ENCODE results near the gene VPS35.

VPS35 gene

GRCh38 chr16:46701615-46702014 lies 12.6 kb upstream of the VPS35 start:
- H3K27me3 ChIP-seq = no peaks in the 10 kb centered on the region
- no peaks in the 10 kb centered on the region for H3K4me1 ChIP-seq
- H3K9ac ChIP-seq = no peak overlapping the region
- H3K4me2 ChIP-seq = no peak overlapping the region
- no peak overlapping the region for H3K27ac ChIP-seq
- no peak for TF ChIP-seq Cebpa-rat (IDR thresholded peaks at IDR 0.05)
- peaks cover 0 to 6% (median 0%) of the 10 kb centered on the region in 11 experiments; a peak in 3 of 22 replicates for H4K20me1 ChIP-seq
- H3K36me3 ChIP-seq = peaks cover 10 to 66% (median 47%) of the 10 kb centered on the region in 11 experiments; a peak in 21 of 22 replicates
- no peaks in the 10 kb centered on the region for H3K9me3 ChIP-seq (replicated peaks in 1 of 11)
- no peak overlapping the region for H3K4me3 ChIP-seq

GRCh38 chr16:46700048-46700447 lies 11.1 kb upstream of the VPS35 start:
- Histone ChIP-seq H3K9me3 (replicated peaks in 1 of 11) (no peaks in the 10 kb centered on the region), H3K4me2 (no peak overlapping the region), H3K9ac (no peak overlapping the region), H3K4me1 (no peaks in the 10 kb centered on the region), H3K4me3 (no peak overlapping the region), H3K27ac (no peak overlapping the region), H3K36me3 (peaks cover 13 to 82% (median 62%) of the 10 kb centered on the region in 11 experiments), H3K27me3 (no peaks in the 10 kb centered on the region), H4K20me1 (peaks cover 0 to 13% (median 0%) of the 10 kb centered on the region in 11 experiments; a peak in 5 of 22 replicates)
- TF ChIP-seq Cebpa-rat (IDR thresholded peaks at IDR 0.05) = no peak

- H4K20me1 ChIP-seq = peaks cover 0 to 20% (median 5%) of the 10 kb centered on the region in 11 experiments; a peak in 11 of 22 replicates
- no peak for TF ChIP-seq Cebpa-rat (IDR thresholded peaks at IDR 0.05)
- H3K4me2 ChIP-seq = no peak overlapping the region
- peaks cover 1 to 7% (median 6%) of the 10 kb centered on the region in 10 experiments for H3K4me1 ChIP-seq
- H3K27ac ChIP-seq = no peak overlapping the region
- no peaks in the 10 kb centered on the region for H3K9me3 ChIP-seq (replicated peaks in 1 of 11)
- no peaks in the 10 kb centered on the region for H3K27me3 ChIP-seq
- no peak overlapping the region for H3K4me3 ChIP-seq
- no peak overlapping the region for H3K9ac ChIP-seq
- H3K36me3 ChIP-seq = peaks cover 13 to 93% (median 77%) of the 10 kb centered on the region in 11 experiments
These were observed 8.0 kb upstream of the VPS35 start for GRCh38 chr16:46696957-46697356.

- peaks cover 13 to 93% (median 82%) of the 10 kb centered on the region in 11 experiments for H3K36me3 ChIP-seq
- H3K4me2 ChIP-seq = no peak overlapping the region
- H4K20me1 ChIP-seq = peaks cover 0 to 30% (median 15%) of the 10 kb centered on the region in 11 experiments; a peak in 17 of 22 replicates
- H3K4me3 ChIP-seq = no peak overlapping the region
- H3K4me1 ChIP-seq = peaks cover 11 to 17% (median 17%) of the 10 kb centered on the region in 10 experiments
- no peaks in the 10 kb centered on the region for H3K9me3 ChIP-seq (replicated peaks in 1 of 11)
- H3K27me3 ChIP-seq = no peaks in the 10 kb centered on the region
- TF ChIP-seq Cebpa-rat (IDR thresholded peaks at IDR 0.05) = no peak
- no peak overlapping the region for H3K27ac ChIP-seq
- no peak overlapping the region for H3K9ac ChIP-seq
These were observed 7.0 kb upstream of the VPS35 start for GRCh38 chr16:46695937-46696336.

- peaks cover 16 to 24% (median 22%) of the 10 kb centered on the region in 10 experiments for H3K4me1 ChIP-seq
- peaks cover 13 to 71% (median 65%) of the 10 kb centered on the region in 11 experiments for H3K36me3 ChIP-seq
- no peak overlapping the region for H3K9ac ChIP-seq
- H3K4me2 ChIP-seq = no peak overlapping the region
- H3K27me3 ChIP-seq = no peaks in the 10 kb centered on the region
- TF ChIP-seq Cebpa-rat (IDR thresholded peaks at IDR 0.05) = no peak
- H4K20me1 ChIP-seq = peaks cover 0 to 38% (median 25%) of the 10 kb centered on the region in 11 experiments; a peak in 17 of 22 replicates
- no peak overlapping the region for H3K4me3 ChIP-seq
- H3K27ac ChIP-seq = no peak overlapping the region
- no peaks in the 10 kb centered on the region for H3K9me3 ChIP-seq (replicated peaks in 1 of 11)
These were observed 4.6 kb upstream of the VPS35 start for GRCh38 chr16:46693598-46693997.

GRCh38 chr16:46691726-46692125 lies 2.7 kb upstream of the VPS35 start:
- no peak for TF ChIP-seq Cebpa-rat (IDR thresholded peaks at IDR 0.05)
- H3K4me3 ChIP-seq = peak overlapping the region in 9 of 10 experiments; percentile 1 to 99 (median 88); a peak in 12 of 20 replicates
- peak overlapping the region; percentile 88 to 99 (median 93) for H3K4me2 ChIP-seq
- peaks cover 4 to 52% (median 46%) of the 10 kb centered on the region in 11 experiments for H3K36me3 ChIP-seq
- no peaks in the 10 kb centered on the region for H3K9me3 ChIP-seq (replicated peaks in 1 of 11)
- peaks cover 14 to 53% (median 39%) of the 10 kb centered on the region in 11 experiments for H4K20me1 ChIP-seq
- peaks cover 27 to 36% (median 34%) of the 10 kb centered on the region in 10 experiments for H3K4me1 ChIP-seq
- H3K27me3 ChIP-seq = no peaks in the 10 kb centered on the region
- H3K27ac ChIP-seq = no peak overlapping the region
- H3K9ac ChIP-seq = peak overlapping the region in 9 of 11 experiments; percentile 89 to 96 (median 92); a peak in 16 of 22 replicates

GRCh38 chr16:46690281-46691178 lies 1.6 kb upstream of the VPS35 start:
- Histone ChIP-seq H3K4me1 (peaks cover 30 to 48% (median 39%) of the 10 kb centered on the region in 10 experiments), H3K4me2 (peak overlapping the region; percentile 88 to 99 (median 93)), H4K20me1 (peaks cover 25 to 55% (median 46%) of the 10 kb centered on the region in 11 experiments), H3K9ac (peak overlapping the region; percentile 86 to 96 (median 91)), H3K9me3 (replicated peaks in 1 of 11) (no peaks in the 10 kb centered on the region), H3K27me3 (no peaks in the 10 kb centered on the region), H3K36me3 (peaks cover 0 to 40% (median 34%) of the 10 kb centered on the region in 11 experiments; a peak in 21 of 22 replicates), H3K4me3 (peak overlapping the region; percentile 75 to 99 (median 90)), H3K27ac (peak overlapping the region in 10 of 11 experiments; percentile 82 to 96 (median 91); a peak in 21 of 22 replicates)
- no peak for TF ChIP-seq Cebpa-rat (IDR thresholded peaks at IDR 0.05)

GRCh38 chr16:46689365-46690280 lies 645 bp upstream of the VPS35 start, which contains the start of gene ORC6:
TSS of gene ORC6 (plus strand) at chr16:46689659. CDS start at chr16:46689706, 47 bp downstream.
- H3K27ac ChIP-seq = peak within 1 kb of the TSS; percentile 82 to 96 (median 91)
- no peaks in the 10 kb centered on the region for H3K27me3 ChIP-seq
- H3K9me3 ChIP-seq (replicated peaks in 1 of 11) = no peaks in the 10 kb centered on the region
- H3K36me3 ChIP-seq = peaks cover 0 to 31% (median 25%) of the 10 kb centered on the region in 11 experiments; a peak in 17 of 22 replicates
- H3K4me3 ChIP-seq = peak within 1 kb of the TSS; percentile 75 to 99 (median 90)
- no peak for TF ChIP-seq Cebpa-rat (IDR thresholded peaks at IDR 0.05)
- H4K20me1 ChIP-seq = peaks cover 34 to 64% (median 54%) of the 10 kb centered on the region in 11 experiments
- peak within 1 kb of the TSS; percentile 86 to 96 (median 91) for H3K9ac ChIP-seq
- H3K4me1 ChIP-seq = peaks cover 30 to 57% (median 39%) of the 10 kb centered on the region in 10 experiments
- peak within 1 kb of the TSS; percentile 88 to 99 (median 94) for H3K4me2 ChIP-seq
